Amniotic epithelial cell (primary cell): ENCODE data around the gene LNPEP.
"Not testable (repeated sequence)": the region's sequence is repeated elsewhere in the genome, so short reads cannot be mapped to it uniquely, and the experiment has no call there.

Experiments used
- DNase-seq: peaks from one replicate; pipeline ENCODE4 v3.0.0-alpha.2; 2010; ENCODE audit warnings: low read depth

Gene LNPEP

GRCh38 chr5:97065475-97065874 lies 129.6 kb downstream of the LNPEP start:
- DNase-seq: no peak

DNA sequence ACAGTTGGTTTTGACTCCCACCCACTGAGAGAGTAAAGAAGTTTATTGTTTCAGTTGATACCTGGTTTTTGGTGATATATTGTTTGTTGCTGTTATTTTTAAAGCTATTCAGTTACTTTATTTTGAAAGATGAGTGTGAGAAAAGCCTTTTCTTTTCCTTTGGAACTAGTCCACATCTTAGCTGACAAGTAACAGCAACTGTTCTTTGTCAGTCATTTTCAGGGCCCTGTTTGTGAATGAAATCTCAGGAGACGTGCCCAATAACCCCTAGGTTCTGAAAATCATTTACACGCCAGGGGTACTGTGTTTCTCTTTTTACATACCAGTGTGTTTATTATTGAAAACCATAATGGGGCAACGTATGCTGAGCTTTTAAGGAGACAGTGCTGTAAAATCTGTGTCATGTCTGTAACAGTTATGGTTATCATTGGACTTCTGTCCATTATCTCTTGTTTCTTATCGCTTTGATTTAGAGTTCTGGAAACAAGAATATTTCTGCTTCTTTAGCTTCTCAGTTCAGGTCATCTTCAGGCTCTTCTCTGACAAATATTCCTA lies 131.5 kb downstream of the LNPEP start:
- no peak for DNase-seq

GRCh38 chr5:97070234-97070633 lies 134.4 kb downstream of the LNPEP start:
- DNase-seq: no peak

DNA sequence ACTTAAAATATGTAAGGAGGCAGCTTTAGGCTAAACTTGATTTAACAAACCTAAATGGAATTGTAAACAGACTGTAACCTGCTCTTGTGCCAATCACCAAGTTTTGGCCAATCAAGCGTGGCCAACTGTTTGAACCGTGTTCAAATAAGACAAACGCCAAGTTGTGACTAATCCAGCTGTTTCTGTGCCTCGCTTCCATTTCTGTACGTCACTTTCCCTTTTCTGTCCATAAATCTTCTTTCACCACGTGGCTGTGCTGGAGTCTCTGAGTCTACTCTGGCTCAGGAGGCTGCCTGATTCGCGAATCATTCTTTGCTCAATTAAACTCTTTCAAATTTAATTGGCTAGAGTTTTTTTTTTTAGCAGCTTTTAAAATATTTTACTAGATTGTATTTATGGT lies 135.2 kb downstream of the LNPEP start:
- DNase-seq: peak; percentile 86

GRCh38 chr5:97071993-97072392 lies 136.1 kb downstream of the LNPEP start:
- DNase-seq: no peak

- no peak for DNase-seq
These were observed 136.8 kb downstream of the LNPEP start for GRCh38 chr5:97072696-97073095.

DNA sequence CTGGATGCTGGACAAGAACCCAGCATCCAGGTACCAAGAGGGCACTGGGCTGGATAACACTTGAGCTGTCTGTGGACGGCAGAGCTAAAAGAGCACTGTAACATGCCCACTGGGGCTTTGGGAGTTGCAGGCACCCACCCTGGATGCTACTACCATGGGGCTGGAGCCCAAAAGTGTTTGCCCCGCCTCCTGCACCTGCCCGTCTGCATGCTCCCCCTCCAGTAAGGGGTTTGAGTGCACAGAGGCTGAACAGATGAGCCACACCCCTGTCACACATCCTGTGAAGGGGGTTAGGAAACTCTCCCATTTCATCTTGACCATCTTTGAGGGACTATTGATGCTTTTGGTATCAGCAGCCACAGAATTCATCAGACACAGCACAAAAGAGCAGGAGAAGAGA lies 137.5 kb downstream of the LNPEP start:
- no peak for DNase-seq

DNA sequence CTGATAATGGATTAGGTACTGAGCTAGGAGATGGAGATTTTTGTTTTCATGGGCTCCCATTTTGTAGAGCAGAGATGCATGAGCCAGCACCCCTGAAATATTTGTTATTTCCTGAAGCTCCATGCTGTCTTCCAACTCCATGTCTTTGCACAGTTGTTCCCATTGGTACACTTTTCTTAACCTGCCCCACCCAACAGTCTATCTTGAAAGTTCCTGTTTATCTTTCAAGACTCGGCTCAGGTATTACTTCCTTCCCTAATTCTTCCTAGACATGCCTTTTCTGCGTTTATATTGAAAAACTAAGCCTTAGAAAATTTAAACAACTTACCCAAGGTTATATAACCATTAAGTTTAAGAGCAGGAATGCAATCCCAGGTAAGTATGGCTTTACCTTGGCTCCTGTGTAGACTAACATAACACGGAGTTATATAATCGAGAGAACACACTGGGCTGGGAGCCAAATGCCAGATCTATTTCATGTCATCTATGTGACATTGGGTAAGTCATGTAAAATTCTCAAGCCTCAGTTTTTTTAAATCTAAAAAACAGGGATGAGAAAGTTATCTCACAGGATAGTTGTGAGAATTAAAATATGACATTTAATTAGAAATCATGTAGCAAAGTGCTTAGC lies 139.1 kb downstream of the LNPEP start:
- DNase-seq: no peak

GRCh38 chr5:97075649-97076048 lies 139.8 kb downstream of the LNPEP start:
- no peak for DNase-seq

- no peak for DNase-seq
These were observed 140.2 kb downstream of the LNPEP start for GRCh38 chr5:97076098-97076497.

- no peak for DNase-seq
These were observed 141.4 kb downstream of the LNPEP start for GRCh38 chr5:97077246-97077645.

DNA sequence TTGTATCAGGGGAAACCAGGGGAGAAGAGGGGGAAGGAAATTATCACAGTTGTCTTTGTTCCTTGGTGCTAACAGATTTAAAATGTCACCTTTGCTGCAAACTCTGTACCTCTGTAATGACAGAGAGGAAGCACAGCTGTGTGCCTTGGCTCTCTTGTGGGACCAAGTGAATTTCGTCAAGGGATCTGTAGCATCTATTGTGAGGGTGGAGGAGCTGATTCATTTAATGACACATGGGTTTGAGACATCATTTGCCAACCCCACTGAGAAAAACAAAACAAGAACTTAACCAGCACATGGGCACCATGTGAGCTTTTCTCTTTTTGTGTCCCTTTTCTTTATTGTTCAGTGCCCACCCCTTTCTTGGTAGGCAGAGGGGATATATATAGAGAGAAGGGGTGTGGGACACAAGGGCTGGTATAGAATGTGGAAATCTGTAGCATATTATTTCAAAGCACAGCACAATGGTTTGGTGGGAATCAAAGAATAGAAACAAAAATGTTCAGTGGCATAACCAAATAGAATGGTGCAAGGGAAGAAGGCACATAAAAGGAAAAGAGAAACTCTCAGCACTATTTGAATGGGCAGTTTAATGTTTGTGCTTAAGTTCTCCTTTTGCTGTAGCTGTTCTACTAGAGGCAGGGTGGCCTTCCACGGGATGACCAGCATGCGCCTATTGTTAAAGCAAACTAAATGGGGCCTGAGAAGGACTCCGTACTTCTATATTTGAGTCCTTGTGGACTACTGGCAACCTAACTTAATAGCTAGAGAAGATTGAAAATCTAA lies 143.3 kb downstream of the LNPEP start:
- no peak for DNase-seq

DNA sequence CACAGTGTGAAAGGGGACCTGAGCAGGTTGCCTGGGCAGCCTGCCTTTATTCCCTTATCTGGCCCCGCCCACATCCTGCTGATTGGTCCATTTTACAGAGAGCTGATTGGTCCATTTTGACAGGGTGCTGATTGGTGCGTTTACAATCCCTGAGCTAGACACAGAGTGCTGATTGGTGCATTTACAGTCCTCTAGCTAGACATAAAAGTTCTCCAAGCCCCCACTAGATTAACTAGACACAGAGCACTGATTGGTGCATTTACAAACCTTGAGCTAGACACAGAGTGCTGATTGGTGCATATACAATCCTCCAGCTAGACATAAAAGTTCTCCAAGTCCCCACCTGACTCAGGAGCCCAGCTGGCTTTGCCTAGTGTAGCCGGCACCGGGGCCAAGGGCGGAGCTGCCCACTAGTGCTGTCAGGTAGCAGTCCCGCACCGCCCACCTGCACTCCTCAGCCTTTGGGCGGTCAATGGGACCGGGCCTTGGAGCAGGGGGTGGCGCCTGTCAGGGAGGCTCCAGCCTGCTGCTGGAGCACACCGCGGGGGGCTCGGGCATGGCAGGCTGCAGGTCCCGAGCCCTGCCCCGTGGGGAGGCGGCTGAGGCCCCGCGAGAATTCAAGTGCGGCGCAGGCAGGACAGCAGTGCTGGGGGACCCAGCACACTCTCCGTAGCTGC lies 149.0 kb downstream of the LNPEP start:
- not testable (repeated sequence) for DNase-seq

DNA sequence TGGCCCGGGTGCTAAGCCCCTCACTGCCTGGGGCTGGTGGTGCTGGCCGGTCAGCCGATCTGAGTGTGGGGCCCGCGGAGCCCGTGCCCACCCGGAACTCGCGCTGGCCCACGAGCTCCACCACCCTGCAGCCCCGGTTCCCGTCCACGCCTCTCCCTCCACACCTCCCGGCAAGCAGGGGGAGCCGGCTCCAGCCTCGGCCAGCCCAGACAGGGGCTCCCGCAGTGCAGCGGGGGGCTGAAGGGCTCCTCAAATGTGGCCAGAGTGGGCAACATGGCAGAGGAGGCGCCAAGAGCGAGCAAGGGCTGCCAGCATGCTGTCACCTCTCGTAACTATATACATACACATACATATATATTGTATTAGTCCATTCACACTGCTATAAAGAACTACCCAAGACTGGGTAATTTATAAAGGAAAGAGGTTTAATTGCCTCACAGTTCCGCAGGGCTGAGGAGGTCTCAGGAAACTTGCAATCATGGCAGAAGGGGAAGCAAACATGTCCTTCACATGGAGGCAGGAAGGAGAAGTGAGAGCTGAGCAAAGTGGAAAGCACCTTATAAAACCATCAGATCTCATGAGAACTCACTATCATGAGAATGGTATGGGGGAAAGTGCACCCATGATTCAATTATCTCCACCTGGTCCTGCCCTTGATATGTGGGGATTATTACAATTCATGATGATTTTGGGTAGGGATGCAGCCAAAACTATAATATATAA lies 149.7 kb downstream of the LNPEP start:
- DNase-seq: no peak
